NCI-H748 (cell line): ENCODE results near the gene CDK5RAP3.
A peak's percentile ranks its signal among the peaks of the same experiment; 100 is the strongest.

Experiments used
- DNase-seq: peaks from one replicate; lab custom pipeline; 2025; ENCODE audit not compliant: unreplicated experiment; lab: John Stamatoyannopoulos, UW

The CDK5RAP3 gene

DNA sequence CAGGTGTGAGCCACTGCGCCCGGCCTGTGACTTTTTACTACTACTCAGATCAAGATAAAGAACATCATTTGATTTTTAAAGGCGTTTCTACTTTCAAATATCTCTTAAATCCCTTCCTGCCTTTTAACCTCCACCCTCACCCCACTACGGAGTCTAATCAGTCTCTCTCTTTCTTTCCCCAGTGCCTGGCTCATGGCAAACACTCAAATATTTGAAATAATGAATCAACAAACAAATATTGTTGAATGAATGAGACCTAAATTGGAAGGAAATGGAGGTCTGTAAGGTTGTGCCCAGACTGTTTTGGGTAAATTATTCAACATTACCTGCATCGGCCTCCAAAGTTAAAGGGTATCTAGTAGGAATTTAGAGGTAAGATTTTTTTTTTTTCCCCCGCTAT is 52.0 kb downstream of the CDK5RAP3 start:
- DNase-seq: no peak

GRCh38 chr17:48023400-48024148 is 52.7 kb downstream of the CDK5RAP3 start:
- peak; percentile 91 for DNase-seq

DNA sequence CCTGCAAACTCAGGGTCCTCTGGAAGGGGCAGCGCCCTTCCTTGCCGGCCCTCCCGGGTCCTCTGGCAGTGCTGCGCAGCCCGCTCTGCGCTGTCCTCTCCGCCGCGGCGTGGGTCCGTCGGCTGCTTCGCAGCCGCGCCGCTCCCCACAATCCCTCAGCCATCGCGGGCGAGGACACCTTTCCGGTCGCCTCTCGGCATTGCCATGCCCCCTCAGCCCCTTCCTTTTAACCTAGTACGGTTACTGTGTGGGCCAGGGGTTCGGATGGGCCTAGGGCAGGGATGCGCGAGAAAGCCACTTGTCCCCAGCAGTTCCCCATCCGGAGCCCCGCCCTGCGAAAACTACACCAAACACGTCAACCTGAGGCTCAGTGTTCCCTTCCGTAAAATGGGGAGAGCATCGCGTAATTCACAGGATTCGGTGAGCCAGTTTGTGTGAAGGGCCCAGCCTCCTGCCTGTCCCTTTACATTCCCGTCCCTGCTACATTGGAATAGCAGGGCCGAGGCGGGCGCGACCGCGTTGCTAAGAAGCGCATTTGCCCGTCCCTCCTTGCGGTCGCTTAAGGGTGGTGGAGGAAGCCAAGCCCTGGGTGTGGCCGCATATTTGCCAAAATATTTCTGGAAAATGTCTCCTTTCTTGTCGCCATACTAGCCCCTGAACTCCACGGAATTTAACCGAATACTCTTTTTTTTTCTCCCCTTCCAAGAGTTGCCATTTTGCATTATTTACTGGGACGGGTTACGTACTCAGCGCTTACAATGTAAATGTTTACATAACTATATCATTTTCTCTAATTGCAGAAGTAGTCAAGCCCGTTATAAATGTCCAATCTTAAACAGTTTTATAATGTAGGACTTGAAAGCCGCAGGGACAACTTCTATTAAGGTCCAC is 53.5 kb downstream of the CDK5RAP3 start:
- peak; percentile 81 for DNase-seq

DNA sequence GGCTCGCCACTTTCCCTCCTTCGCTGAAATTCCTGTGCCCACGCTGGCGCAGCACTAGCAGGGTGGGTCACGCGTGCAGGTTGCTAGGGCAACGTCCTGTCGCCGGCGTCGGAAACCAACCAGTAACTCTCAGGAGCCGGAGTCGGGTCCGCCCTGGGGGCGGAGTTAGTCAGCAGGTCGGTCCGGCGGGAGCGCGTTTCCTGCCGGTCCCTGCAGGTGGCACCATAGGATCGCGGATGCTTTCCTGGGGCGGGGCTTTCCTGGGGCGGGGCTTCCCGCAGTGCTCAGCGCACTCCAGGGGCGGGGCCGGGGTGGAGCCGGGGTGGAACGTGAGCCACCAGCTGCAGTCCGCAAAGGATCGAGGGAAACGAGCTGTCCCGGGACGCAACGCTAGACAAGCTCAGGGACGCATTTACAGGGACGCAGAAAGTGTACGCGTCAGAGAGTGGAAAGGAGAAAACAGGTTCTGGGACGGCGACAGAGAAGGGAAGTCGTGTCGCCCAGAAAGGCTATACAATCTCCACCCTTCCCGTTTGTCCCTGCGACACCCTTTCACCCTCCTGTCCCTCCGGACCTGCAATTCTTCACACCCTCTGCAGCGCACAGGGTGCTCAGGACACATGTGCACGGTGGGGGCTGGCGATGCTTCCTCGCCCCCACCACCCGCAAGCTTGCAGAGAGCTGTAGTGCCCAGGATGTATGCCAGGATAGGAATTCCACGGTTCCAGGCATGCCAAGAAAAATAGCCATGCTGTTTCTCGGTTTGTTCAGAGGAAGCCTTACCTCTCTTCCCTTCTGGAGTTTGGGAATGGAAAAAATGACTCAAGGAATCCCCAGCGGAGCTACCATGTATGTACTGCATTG is 54.4 kb downstream of the CDK5RAP3 start:
- peak; percentile 97 for DNase-seq

DNA sequence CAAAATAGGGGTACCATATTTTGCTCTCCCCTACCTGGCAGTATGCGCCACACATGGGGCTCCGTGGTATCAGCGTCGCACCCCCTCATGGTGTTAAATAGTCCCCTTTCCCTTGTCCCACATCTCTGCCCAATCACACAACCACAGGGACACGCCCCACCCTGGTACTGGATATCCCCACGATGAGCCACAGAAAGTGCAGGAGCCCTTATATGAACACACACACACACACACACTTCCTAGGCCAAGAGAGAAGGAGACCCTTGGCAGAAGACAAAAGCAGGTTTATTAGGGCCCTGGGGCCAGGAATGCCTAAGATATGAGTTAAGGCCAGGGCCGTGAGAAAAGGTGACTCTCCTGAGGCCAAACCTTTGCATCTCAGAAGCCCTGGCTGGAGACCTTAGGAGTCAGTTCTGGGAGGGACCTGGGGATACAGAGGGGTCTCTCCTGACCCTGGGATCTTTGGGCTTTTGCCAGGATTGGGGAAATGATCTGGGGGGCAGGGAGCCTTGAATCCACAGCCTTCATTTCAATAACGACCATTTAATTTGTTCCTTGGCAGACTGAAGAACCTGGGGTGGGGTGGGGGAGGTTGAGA is 55.1 kb downstream of the CDK5RAP3 start:
- no peak for DNase-seq

- peak; percentile 96 for DNase-seq
Measured at GRCh38 chr17:48026502-48027321, 55.8 kb downstream of the CDK5RAP3 start.

- no peak for DNase-seq
Measured at GRCh38 chr17:48027322-48027981, 56.5 kb downstream of the CDK5RAP3 start.

DNA sequence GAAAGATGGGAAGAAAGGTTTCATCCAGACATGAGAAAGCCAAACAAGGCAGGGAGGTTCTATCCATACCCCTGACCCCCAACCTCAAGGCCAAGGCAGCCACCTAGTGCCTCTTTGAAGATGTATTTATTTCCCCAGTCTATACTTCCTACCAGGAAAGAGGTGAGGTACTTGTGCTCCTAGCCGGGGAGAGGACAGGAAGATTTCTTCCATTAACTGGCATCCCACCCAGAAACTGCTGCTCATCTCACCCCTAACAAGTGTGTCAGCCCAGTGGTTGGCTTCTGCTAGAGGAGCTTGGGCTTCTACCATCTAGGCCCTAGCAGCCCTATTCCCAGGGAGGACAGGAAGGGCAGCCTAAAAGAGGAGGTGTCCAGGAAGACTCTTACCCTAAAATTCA is 57.8 kb downstream of the CDK5RAP3 start:
- DNase-seq: no peak

GRCh38 chr17:48030531-48030930 is 59.6 kb downstream of the CDK5RAP3 start:
- no peak for DNase-seq
